ENCODE measurements around the gene TRABD2B.

DNA sequence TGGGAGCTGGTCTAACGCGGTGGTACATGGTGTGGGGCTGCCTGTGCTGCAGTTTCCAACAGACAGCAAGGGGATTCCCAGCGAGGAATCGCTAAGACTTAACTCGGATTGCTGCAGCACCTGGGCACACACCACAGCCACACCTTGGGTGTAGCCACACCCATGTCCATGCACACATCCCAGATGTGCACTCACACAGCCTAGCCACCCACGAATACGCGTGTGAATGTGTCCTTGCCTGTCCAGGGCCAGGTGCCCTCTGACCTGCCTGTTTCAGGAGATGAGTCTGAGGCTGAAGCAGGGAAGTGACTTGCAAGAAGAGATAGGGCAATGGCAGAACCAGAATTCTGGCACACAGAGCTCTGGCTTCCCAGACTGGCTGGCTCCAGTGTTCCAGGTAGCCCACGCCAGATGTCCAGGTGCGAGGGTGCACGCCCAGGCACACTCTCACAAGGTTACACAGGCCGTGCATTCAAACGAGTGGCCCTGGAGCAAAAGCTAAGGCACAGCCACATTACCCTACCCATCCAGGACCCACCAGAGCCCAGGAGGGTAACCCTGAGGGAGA lies 272.7 kb downstream of the TRABD2B start:
- TF ChIP-seq EP300 (IDR thresholded peaks at IDR 0.05; ENCODE audit: borderline replicate concordance in 1 of 2, low read depth in 1 of 2, low read length in 1 of 2) (no peak), RAD21 (IDR thresholded peaks at IDR 0.05; ENCODE audit: low read length) (no peak), RFX5 (IDR thresholded peaks at IDR 0.05; ENCODE audit: low read length) (no peak)
- TF ChIP-seq, protein P1, sequence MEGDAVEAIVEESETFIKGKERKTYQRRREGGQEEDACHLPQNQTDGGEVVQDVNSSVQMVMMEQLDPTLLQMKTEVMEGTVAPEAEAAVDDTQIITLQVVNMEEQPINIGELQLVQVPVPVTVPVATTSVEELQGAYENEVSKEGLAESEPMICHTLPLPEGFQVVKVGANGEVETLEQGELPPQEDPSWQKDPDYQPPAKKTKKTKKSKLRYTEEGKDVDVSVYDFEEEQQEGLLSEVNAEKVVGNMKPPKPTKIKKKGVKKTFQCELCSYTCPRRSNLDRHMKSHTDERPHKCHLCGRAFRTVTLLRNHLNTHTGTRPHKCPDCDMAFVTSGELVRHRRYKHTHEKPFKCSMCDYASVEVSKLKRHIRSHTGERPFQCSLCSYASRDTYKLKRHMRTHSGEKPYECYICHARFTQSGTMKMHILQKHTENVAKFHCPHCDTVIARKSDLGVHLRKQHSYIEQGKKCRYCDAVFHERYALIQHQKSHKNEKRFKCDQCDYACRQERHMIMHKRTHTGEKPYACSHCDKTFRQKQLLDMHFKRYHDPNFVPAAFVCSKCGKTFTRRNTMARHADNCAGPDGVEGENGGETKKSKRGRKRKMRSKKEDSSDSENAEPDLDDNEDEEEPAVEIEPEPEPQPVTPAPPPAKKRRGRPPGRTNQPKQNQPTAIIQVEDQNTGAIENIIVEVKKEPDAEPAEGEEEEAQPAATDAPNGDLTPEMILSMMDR (IDR thresholded peaks at IDR 0.05): no peak
- TF ChIP-seq, protein P2, sequence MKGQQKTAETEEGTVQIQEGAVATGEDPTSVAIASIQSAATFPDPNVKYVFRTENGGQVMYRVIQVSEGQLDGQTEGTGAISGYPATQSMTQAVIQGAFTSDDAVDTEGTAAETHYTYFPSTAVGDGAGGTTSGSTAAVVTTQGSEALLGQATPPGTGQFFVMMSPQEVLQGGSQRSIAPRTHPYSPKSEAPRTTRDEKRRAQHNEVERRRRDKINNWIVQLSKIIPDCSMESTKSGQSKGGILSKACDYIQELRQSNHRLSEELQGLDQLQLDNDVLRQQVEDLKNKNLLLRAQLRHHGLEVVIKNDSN (IDR thresholded peaks at IDR 0.05; ENCODE audit: borderline replicate concordance, low read depth): no peak

Measured in SK-N-SH (cell line).